IMR-90 (cell line): ENCODE results near the gene ROBO3. TPM values are rescaled to one million over a fixed set of nuclear protein-coding genes. Genes with fewer than 3 reads are reported as not detected.

Experiments used
- ATAC-seq: fragments of 200-7000 bp; cut with Tn5 transposase; 2 replicates; pipeline ENCODE4 v1.9.1; 2020; ENCODE audit warnings: low read depth, mild to moderate bottlenecking, moderate library complexity
- BruUV-seq: library from RNA; stranded (reverse); fragments of 400-500 nt; replicated peaks from 2 replicates; lab custom pipeline; 2021; lab: Mats Ljungman, UMichigan
- CTCF ChIA-PET: fragments of 300-600 bp; formaldehyde crosslinking; extraction: SDS; loops from one replicate; lab custom pipeline; 2021; ENCODE audit warnings: antibody characterized with exemption; lab: Yijun Ruan, JAX
- POLR2A ChIA-PET: fragments of 300-600 bp; sonication (Branson Sonifier 250); formaldehyde crosslinking; loops from one replicate; lab custom pipeline; 2022; ENCODE audit warnings: antibody characterized with exemption; ENCODE audit not compliant: unreplicated experiment; lab: Charles Lee
- DNase-seq: peaks from one replicate; pipeline ENCODE4 v3.0.0; 2013
- H2AFZ ChIP-seq: replicated peaks from 2 replicates; pipeline ENCODE3; 2013; ENCODE audit warnings: low read length, mild to moderate bottlenecking; ENCODE audit not compliant: poor library complexity
- H2AK5ac ChIP-seq: 2 replicates; pipeline ENCODE4 v1.6.1; 2013; ENCODE audit warnings: low read depth, low read length, inconsistent platforms
- H2AK9ac ChIP-seq: replicated peaks from 2 replicates; pipeline ENCODE3; 2013; ENCODE audit warnings: mild to moderate bottlenecking, low read depth, low read length, moderate library complexity; ENCODE audit not compliant: poor library complexity
- H2BK120ac ChIP-seq: 2 replicates; pipeline ENCODE4 v1.6.1; 2013; ENCODE audit warnings: low read depth, low read length, inconsistent platforms
- H2BK15ac ChIP-seq: 3 replicates; pipeline ENCODE4 v1.6.1; 2013; ENCODE audit warnings: low read depth, low read length, inconsistent platforms
- H2BK20ac ChIP-seq: 2 replicates; pipeline ENCODE4 v1.6.1; 2013; ENCODE audit warnings: low read depth, mild to moderate bottlenecking, inconsistent platforms, low read length, moderate library complexity
- H2BK5ac ChIP-seq: 2 replicates; pipeline ENCODE4 v1.6.1; 2013; ENCODE audit warnings: mild to moderate bottlenecking, low read depth, low read length, inconsistent platforms; ENCODE audit not compliant: poor library complexity, severe bottlenecking
- H3K14ac ChIP-seq: replicated peaks from 2 replicates; pipeline ENCODE4 v1.6.1; 2013; ENCODE audit warnings: low read depth, low read length, inconsistent platforms
- H3K18ac ChIP-seq: 2 replicates; pipeline ENCODE4 v1.6.1; 2013; ENCODE audit warnings: low read depth, low read length, control low read depth
- H3K23ac ChIP-seq: 2 replicates; pipeline ENCODE4 v1.6.1; 2013; ENCODE audit warnings: low read depth, low read length, inconsistent platforms
- H3K27ac ChIP-seq: 2 replicates; pipeline ENCODE4 v1.5.1; 2013; ENCODE audit warnings: mild to moderate bottlenecking, control low read depth, low read length; ENCODE audit not compliant: insufficient read depth
- H3K27me3 ChIP-seq: 2 replicates; pipeline ENCODE4 v1.6.1; 2013; ENCODE audit warnings: low read length; ENCODE audit not compliant: control insufficient read depth, insufficient read depth
- H3K36me3 ChIP-seq: 2 replicates; pipeline ENCODE4 v1.6.1; 2013; ENCODE audit warnings: low read length, mixed read lengths; ENCODE audit not compliant: control insufficient read depth, insufficient read depth
- H3K4ac ChIP-seq: 2 replicates; pipeline ENCODE4 v1.6.1; 2013; ENCODE audit warnings: low read depth, low read length, inconsistent platforms
- H3K4me1 ChIP-seq: 2 replicates; pipeline ENCODE4 v1.6.1; 2013; ENCODE audit warnings: low read length, mixed read lengths; ENCODE audit not compliant: control insufficient read depth, insufficient read depth
- H3K4me2 ChIP-seq: 2 replicates; pipeline ENCODE4 v1.6.1; 2013; ENCODE audit warnings: low read depth, mild to moderate bottlenecking, control low read depth, low read length, moderate library complexity
- H3K4me3 ChIP-seq: 2 replicates; pipeline ENCODE4 v1.5.1; 2013; ENCODE audit warnings: low read depth, mild to moderate bottlenecking, control low read depth, low read length, moderate library complexity; ENCODE audit not compliant: insufficient read depth
- H3K56ac ChIP-seq: 2 replicates; pipeline ENCODE4 v1.6.1; 2013; ENCODE audit warnings: low read length, inconsistent platforms; ENCODE audit not compliant: insufficient read depth; ENCODE audit errors: extremely low read depth
- H3K79me1 ChIP-seq, 2 experiments: 2 replicates each; pipeline ENCODE4 v1.6.1; 2013; ENCODE audit warnings: low read length in 2 of 2, inconsistent platforms in 1 of 2, low read depth in 1 of 2
- H3K9ac ChIP-seq: 2 replicates; pipeline ENCODE4 v1.6.1; 2013; ENCODE audit warnings: low read depth, low read length, control low read depth
- H3K9me1 ChIP-seq: 2 replicates; pipeline ENCODE4 v1.6.1; 2013; ENCODE audit warnings: low read length, inconsistent platforms; ENCODE audit not compliant: insufficient read depth
- H3K9me3 ChIP-seq: 2 replicates; pipeline ENCODE4 v1.6.1; 2013; ENCODE audit warnings: low read length; ENCODE audit not compliant: control insufficient read depth, insufficient read depth
- H4K20me1 ChIP-seq: 2 replicates; pipeline ENCODE4 v1.6.1; 2013; ENCODE audit warnings: low read length, inconsistent platforms; ENCODE audit not compliant: insufficient read depth
- H4K5ac ChIP-seq: 2 replicates; pipeline ENCODE4 v1.6.1; 2013; ENCODE audit warnings: mild to moderate bottlenecking, low read depth, low read length, control low read depth
- H4K8ac ChIP-seq, 2 experiments: 2 replicates each; pipeline ENCODE4 v1.6.1; 2013; ENCODE audit warnings: low read depth in 2 of 2, low read length in 2 of 2, control low read depth in 1 of 2, inconsistent platforms in 1 of 2
- H4K91ac ChIP-seq: 2 replicates; pipeline ENCODE4 v1.6.1; 2013; ENCODE audit warnings: low read depth, low read length, inconsistent platforms; ENCODE audit not compliant: insufficient read depth
- BHLHE40 ChIP-seq: fragments of 150-350 bp; IDR thresholded peaks from 2 replicates; pipeline ENCODE4 v1.6.1; 2016; ENCODE audit warnings: mild to moderate bottlenecking, low read depth, low read length
- CHD1 ChIP-seq: IDR thresholded peaks from 2 replicates; pipeline ENCODE4 v1.6.1; 2012; ENCODE audit warnings: low read depth, low read length, improper control_type of control experiment
- CTCF ChIP-seq: conservative IDR thresholded peaks from 2 replicates; pipeline ENCODE4 v1.5.1; 2012; ENCODE audit warnings: mild to moderate bottlenecking, low read depth, low read length, improper control_type of control experiment
- ELK1 ChIP-seq: fragments of 150-350 bp; IDR thresholded peaks from 2 replicates; pipeline ENCODE4 v1.6.1; 2016; ENCODE audit warnings: low read depth, mild to moderate bottlenecking, low read length, moderate library complexity, borderline replicate concordance
- MAFK ChIP-seq: IDR thresholded peaks from 2 replicates; pipeline ENCODE4 v1.6.1; 2012; ENCODE audit warnings: low read depth, low read length, improper control_type of control experiment
- MAZ ChIP-seq: IDR thresholded peaks from 2 replicates; pipeline ENCODE4 v1.6.1; 2012; ENCODE audit warnings: low read depth, mild to moderate bottlenecking, low read length, improper control_type of control experiment, moderate library complexity, borderline replicate concordance
- MXI1 ChIP-seq: IDR thresholded peaks from 2 replicates; pipeline ENCODE4 v1.6.1; 2012; ENCODE audit warnings: low read depth, mild to moderate bottlenecking, low read length, moderate library complexity, borderline replicate concordance
- NFE2L2 ChIP-seq: fragments of 150-350 bp; IDR thresholded peaks from 2 replicates; pipeline ENCODE4 v1.6.1; 2016; ENCODE audit warnings: low read depth, mild to moderate bottlenecking, low read length
- POLR2A ChIP-seq: IDR thresholded peaks from 2 replicates; pipeline ENCODE4 v1.6.1; 2012; ENCODE audit warnings: mild to moderate bottlenecking, low read depth, low read length
- RAD21 ChIP-seq: IDR thresholded peaks from 2 replicates; pipeline ENCODE4 v1.6.1; 2012; ENCODE audit warnings: low read length, improper control_type of control experiment
- RCOR1 ChIP-seq: IDR thresholded peaks from 2 replicates; pipeline ENCODE4 v1.6.1; 2012; ENCODE audit warnings: mild to moderate bottlenecking, low read length, improper control_type of control experiment; ENCODE audit not compliant: insufficient replicate concordance
- RFX5 ChIP-seq: IDR thresholded peaks from 2 replicates; pipeline ENCODE4 v1.8.0; 2012; ENCODE audit warnings: low read depth, mild to moderate bottlenecking, low read length, moderate library complexity
- USF2 ChIP-seq: fragments of 150-350 bp; IDR thresholded peaks from 2 replicates; pipeline ENCODE4 v1.6.1; 2017; ENCODE audit warnings: mild to moderate bottlenecking, antibody characterized with exemption, low read length, low read depth
- dilution Hi-C: fragments of 300-500 bp; cut with HindIII; formaldehyde crosslinking; loops from one replicate; pipeline ENCODE4 v1.14.3; 2018; ENCODE audit warnings: low sequenced_read_pairs; ENCODE audit not compliant: unreplicated experiment
- in situ Hi-C: fragments of 300-500 bp; cut with MboI; formaldehyde crosslinking; loops from 3 replicates; pipeline ENCODE4 v1.14.3; 2019; ENCODE audit warnings: low sequenced_read_pairs, inconsistent platforms, mixed read lengths
- intact Hi-C: fragments of 100-400 bp; cut with micrococcal nuclease; formaldehyde crosslinking; loops from 2 replicates; pipeline ENCODE4 v1.10.0; 2022
- polyA plus RNA-seq, 3 experiments: library from polyadenylated mRNA; depleted of rRNA; stranded (reverse); fragments of >200 nt; gene quantifications; 2 replicates each; pipeline ENCODE4 v1.2.3, GENCODE V29; 2012; ENCODE audit warnings: low replicate concordance in 1 of 3
- total RNA-seq: library from RNA; depleted of rRNA; stranded (reverse); fragments of >200 nt; gene quantifications from 2 replicates; pipeline ENCODE4 v1.2.3, GENCODE V29; 2012

Gene ROBO3
- total and polyA plus RNA-seq, 2 of the 4 experiments (the other 2 are of a cell fraction): 12.0 to 54.1 TPM

DNA sequence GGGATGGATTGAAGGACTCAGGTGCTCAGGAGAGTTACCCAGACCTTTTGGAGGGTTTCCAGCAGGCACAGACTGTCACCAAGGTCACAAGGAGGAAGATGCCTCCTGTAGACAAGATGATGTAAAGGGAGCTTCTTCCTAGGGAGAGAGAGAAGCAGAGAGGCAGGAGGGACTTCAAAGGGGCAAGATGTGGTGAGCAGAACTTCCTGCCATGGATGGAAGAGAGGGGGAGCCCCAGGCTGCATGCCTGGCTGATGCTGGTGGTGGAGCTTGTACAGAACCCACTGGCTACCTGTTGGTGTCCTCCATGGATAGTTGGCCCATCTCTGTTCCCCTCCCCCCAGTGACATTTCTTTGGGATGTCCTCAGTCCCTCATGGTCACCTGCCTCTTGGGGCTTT, 58.1 kb downstream of the ROBO3 start:
- BruUV-seq: no TSS peak
- Histone ChIP-seq H2AFZ (no peak overlapping the region), H2BK5ac (no peak overlapping the region), H4K20me1 (no peaks in the 10 kb centered on the region), H2BK15ac (no peak overlapping the region), H4K8ac (no peak overlapping the region), H3K56ac (no peak overlapping the region), H3K23ac (no peak overlapping the region), H3K4ac (no peak overlapping the region), H3K9ac (no peak overlapping the region), H2AK5ac (no peak overlapping the region), H3K9me3 (no peaks in the 10 kb centered on the region), H3K36me3 (no peaks in the 10 kb centered on the region), H4K91ac (no peak overlapping the region), H3K27ac (no peak overlapping the region), H3K27me3 (no peaks in the 10 kb centered on the region), H2BK20ac (no peak overlapping the region), H3K4me2 (no peak overlapping the region), H3K14ac (no peak overlapping the region), H3K9me1 (0 out of 2 replicates have a peak, but pooled peaks cover 4% of the 10 kb centered on the region), H2AK9ac (no peak overlapping the region), H2BK120ac (no peak overlapping the region), H3K79me1 (no peaks in the 10 kb centered on the region), H3K4me1 (0 out of 2 replicates have a peak, but pooled peaks cover 2% of the 10 kb centered on the region), H4K5ac (no peak overlapping the region), H3K18ac (no peak overlapping the region), H3K4me3 (no peak overlapping the region)
- ChIA-PET POLR2A (no interaction called here), CTCF (no interaction called here)
- TF ChIP-seq POLR2A (no peak), RAD21 (no peak), MXI1 (no peak), NFE2L2 (no peak), RCOR1 (no peak), MAFK (no peak), ELK1 (no peak), USF2 (no peak), CHD1 (no peak), CTCF (no peak), BHLHE40 (no peak), MAZ (no peak), RFX5 (no peak)
- ATAC-seq (no peak), DNase-seq (no peak)
- dilution Hi-C loops: no loop called here
- in situ Hi-C loops: no loop called here
- intact Hi-C loops: no loop called here
